Fibroblast of skin of right biceps (primary cell): ENCODE measurements around the gene HDGFL2.
"Not testable (repeated sequence)": the region's sequence is repeated elsewhere in the genome, so short reads cannot be mapped to it uniquely, and the experiment has no call there.

Experiments
- DNase-seq: peaks from one replicate; pipeline ENCODE4 v3.0.0-alpha.2; 2013

Gene HDGFL2

DNA sequence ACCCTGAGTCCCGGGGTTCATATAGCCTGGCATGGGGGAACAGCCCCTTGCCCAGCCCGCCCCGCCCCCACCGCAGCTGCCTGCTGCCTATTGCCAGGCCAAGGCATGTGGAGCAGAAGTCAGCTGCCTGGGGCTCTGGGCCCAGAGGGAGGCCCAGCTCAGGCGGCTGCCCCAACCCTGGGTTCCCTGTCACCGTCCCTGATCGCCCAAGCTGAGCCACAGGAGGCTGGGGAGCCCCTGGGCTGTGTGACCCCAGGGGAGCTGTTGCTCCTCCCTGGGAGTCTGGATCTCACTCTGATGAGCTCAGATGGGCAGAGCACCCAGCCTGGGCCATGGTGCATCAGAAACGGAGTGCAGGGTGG lies 44.8 kb downstream of the HDGFL2 start:
- no peak for DNase-seq

DNA sequence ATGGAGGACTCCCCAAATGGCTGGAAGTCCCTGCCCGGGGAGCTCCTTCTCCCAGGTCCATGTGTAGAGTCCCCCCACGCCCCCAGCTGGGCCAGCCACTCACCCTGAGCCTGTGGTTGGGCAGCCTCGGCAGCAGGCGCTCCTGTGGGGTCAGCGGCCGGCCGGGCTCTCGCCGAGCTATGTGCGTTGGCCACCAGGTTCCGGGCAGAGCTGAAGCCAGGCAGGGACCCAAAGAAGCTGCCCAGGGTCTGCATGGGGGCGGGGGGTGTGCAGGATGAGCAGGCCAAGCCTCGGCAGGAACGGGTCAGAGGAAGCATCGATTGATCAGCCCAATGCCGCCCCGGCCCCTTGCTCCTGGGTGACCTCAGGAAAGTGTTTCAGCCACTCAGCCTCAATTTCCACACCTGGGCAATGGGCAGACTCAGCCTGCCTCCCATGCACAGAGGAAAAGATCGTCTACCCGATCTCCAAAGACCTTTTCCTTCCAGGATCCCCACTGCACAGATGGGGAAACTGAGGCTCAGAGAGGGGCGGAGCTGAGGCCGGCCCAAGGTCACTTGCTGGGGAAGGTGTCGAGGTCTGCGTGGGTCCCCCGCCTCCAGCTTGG lies 45.5 kb downstream of the HDGFL2 start:
- DNase-seq, result no peak

DNA sequence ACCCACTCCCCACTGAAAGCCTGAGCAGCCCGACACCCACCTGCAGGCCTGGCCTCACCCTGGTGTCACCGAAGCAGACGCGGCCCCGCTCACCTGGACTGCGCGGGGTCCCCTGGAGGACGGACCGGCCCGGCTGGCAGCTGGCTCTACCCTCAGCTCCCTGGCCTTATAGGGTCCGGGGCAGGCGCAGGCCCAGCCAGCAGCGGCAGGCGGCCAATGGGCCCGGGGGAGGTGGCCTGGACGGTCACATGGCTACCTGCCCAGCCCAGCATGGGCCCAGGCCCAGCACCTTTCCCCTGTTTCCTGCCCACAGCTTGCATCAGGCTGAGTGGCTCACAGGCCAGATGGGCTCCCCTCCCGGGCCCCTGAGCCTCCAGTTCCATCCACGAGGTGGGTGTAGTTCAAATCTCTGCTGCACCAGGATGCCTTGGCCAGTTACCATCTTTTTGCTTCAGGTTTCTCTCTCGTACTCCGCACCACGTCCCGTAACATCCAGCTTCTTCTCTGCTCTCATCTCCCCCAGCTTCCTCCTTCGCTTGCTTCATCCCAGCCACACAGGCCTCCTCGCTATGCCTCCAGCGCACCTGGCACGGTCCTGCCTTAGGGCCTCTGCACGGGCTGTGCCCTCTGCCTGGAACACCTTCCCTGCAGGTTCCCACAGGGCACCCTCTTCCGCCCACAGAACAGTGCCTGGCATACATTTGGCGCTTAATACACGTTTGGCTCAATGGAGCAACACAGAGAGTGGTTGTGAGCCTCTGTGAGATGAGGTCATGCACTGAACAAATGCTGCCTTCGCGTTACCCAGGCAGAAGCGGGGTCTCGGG lies 46.5 kb downstream of the HDGFL2 start, which contains the start of gene PLIN4:
Gene PLIN4 (minus strand): TSS at position 142 of the 827 bp plus-strand sequence. CDS start 214 bp downstream, outside the sequence.
- peak; percentile 40 for DNase-seq

DNA sequence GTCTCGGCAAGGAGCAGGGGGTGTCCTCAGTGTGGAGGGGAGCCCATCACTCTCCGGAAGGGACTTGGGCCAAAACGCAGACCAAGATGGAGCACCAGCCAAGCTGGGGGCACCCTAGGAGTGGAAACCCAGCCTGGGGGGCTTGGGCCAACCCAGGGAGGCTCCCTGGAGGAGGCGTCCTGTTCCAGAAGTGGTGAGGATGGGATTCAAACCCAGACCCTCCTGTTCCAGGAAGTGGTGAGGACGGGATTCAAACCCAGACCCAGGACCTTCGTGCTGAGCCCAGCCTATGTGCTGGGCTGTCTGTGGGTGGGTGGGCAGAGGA lies 47.0 kb downstream of the HDGFL2 start:
- DNase-seq, result no peak

DNA sequence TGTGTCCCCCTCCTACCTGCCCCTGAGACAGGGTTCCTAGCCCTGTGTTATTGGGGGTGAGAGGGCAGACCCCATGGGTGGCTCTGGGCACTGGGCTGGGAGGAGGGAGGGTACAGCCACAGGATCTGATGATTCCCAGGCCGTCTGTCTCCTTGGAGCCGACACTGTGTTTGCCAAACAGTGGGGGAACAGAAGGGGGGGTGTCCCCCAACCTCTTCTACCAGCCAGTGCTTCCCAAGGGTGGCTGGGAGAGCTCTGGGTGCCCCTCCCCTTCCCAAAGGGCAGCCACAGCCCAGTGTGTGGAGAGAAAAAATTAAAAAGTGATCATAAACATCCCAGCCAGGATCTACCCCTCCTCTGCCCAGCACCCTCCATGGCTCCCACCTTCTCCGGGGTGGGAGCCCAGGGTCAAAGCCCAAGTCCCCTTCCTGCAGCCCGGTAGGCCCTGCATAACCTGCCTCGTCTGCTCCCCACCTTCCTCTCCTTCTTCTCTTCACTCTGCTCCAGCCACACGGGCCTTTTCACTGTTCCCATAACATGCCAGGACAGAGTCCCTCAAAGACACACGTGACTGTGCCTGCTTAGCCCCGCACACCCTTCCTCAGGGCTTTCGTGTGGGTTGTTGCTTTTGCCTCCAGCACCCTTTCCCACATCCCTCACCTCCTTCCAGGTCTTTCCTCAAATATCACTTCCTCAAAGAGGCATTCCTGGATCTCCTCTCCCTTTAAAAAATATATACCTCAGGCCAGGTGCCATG lies 47.6 kb downstream of the HDGFL2 start:
- DNase-seq, result no peak

DNA sequence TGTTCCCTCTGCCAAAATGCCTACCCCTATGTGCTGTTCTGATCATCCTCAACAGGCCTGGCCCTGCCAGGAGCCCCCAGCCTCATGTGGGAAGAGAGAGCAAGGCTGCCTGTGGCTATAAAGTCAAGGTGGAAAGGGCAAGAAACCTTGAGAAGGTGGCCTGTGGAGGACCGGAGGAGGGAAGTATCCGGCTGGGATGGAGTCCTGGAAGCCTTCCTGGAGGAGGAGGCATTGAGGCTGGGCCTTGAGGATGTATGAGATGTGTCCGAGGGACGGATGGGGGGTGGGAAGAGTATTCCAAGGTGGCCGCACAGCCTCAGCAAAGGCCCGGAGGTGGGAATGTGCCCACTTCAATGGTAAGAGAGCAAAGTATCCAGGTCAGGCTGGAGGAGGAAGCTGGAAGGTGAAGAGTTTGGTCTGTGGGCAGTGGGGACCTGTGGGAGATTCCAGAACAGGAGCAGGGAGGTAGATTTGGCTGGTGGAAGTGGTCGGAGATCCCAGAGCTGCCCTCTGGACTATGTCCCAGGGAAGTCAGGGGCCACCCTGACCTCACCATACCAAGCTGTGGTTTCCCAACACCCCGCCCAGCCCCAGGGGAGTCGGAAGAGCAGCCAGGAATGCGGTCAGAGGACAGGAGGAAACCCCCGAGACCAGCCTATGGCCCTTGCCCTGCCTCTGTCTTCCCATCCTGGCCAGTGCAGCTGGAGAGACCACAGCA lies 49.2 kb downstream of the HDGFL2 start:
- no peak for DNase-seq

DNA sequence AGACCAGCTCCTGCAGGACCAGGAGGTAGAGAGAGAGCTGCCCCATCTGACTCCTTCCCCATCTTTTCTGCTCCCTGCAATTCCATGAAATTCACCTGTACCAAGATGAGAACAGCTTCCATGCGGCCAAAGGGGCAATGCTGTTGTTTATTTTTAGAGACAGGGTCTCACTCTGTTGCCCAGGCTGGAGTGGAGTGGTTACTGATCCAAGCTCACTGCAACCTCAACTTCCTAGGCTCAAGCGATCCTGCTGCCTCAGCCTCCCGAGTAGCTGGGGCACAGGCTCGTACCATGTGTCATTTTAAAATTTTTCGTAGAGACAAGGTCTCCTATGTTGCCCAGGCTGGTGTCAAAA lies 49.8 kb downstream of the HDGFL2 start:
- DNase-seq, result no peak

DNA sequence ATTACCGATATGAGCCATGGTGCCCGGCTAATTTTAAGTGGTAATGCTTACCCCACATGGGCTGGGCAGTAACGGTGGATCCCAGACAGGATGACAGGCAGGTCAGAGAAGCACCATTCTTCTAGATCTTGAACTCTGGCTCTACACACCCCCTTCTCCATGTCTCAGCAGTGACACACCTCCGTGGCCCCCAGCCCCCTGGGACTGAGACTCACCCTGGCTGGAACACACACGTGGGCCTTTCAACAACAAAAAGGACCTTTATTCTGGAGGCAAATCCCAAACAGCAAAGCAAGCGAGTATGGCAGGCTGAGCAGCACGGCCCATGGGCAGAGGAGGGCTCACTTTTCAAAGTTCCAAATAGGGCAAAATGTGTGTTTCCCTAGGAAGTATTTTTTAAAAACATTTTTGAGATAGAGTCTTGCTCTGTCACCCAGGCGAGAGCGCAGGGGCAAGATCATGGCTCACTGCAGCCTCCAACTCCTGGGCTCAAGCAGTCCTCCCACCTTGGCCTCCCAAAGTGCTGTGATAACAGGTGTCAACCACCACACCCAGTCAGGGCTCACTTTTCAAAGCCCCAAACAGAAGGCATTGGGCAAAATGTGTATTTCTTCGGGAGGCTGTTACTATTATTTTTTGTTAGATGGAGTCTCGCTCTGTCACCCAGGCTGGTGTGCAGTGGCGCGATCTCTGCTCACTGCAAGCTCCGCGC lies 50.4 kb downstream of the HDGFL2 start:
- DNase-seq, result no peak

DNA sequence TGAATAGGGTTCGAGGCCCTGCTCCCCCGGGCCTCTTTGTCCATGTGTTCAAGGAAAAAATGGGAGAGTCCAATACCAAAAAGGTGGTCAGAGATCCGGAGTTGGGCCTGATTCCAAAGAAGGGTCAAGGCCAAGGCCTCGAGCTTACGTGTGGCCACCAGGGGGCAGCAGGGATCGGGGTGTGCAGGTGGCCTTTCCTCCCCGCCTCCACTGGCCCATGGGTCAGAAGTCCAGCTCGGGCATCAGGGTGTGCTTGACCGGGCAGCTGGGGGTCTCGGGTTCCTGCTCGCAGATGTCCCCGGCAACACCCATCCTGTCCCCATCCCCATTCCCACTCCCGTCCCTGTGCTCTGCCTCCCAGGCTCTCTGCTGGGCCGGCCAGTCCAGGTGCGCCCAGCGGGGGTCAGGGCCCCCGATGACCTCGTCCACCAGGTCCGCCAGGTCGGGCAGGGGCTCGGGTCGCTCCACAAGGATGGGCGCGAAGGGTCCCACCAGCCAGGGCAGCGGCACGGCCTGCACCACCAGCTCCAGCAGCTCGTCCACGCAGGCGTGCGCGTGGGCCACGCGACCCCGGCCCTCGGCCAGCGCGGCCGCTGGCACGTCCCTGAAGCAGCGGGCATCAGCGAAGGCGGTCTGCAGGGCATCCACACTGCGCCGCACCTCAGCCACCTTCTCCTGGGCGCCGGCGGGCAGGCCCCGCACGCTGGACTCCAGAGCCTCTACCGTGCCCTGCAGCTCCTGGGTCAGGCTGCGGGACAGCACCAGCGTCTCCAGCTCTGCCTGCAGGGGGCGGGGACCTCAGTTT lies 51.4 kb downstream of the HDGFL2 start:
- no peak for DNase-seq

DNA sequence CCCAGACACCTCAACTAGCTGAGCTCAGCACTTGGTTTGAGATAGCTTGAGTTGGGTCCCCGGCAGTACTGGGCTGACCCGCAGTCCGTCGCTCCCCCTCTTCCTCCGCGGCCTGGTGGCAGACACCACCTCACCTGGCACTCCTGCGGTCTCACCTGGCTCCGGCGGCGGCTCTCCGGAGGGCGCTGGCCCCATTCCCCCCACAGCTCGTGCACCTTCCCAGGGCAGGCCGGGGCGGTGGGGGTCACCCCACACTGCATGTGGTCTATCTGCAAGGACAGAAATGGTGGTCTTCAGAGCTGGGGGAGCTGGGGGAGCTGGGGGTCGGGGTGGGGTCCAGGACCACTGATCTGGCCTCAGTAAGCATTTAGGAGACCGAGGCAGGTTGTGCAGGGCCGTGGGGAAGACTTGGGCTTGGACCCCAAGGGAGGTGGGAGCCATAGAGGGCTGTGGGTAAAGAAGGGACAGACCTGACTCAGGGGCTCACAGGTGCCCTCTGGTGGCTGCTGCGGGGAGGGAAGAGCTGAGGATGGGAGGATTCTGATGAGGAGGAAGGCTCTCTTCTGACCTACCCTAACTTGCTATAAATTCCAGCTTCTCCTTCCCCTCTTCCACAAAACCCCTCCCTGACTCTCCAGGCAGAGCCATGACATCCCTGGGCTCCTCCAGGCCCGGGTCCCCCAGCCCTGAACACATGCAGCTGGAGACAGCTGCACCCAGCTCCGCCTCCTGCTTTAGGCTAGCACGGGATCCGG lies 52.9 kb downstream of the HDGFL2 start:
- peak; percentile 26 for DNase-seq

DNA sequence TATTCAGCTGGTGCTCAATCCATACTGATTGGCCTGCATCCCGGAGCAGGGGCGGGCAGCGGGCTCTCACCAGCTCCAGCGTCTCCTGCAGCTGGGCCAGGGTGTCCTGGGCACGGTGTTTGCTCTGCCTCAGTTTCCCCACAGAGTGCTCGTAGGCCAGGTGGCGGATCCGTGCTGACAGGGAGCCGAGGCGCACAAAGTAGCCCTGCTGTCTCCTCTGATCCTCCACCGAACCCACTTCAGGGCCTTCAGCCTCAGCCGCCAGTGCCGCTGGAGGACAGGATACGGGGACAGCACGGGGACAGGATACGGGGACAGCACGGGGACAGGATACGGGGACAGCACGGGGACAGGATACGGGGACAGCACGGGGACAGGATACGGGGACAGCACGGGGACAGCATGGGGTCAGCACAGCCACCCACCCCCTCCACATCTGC lies 53.5 kb downstream of the HDGFL2 start:
- no peak for DNase-seq

DNA sequence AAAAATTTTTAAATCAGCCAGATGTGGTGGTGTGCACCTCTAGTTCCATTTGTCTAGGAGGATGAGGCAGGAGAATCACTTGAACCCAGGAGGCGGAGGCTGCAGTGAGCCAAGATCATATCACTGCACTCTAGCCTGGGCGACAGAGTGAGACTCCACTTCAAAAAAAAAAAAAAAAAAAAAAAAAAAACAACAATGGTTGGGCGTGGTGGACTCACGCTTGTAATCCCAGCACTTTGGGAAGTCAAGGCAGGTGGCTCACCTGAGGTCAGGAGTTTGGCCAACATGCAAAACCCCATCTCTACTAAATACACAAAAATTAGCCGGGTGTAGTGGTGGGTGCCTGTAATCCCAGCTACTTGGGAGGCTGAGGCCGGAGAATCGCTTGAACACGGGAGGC lies 55.3 kb downstream of the HDGFL2 start:
- DNase-seq, result not testable (repeated sequence)

DNA sequence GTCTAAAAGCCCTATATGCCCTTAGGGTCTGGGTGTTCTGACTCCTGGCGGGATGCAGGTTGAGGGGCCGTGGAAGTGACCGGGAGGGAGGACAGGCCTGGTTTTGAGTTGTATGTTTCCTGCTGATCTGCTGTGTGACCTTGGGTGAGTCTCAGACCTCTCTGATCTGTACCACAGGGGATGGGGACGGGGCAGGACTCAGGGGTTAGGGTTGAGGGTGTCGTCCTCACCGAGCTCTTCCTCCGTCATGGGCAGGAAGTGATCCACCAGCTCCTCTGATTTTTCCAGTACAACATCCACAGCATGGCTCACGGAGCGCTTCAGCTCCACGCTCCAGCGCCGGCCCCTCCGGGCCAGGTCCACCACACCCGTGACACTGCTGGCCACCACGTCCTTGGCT lies 56.7 kb downstream of the HDGFL2 start:
- no peak for DNase-seq

DNA sequence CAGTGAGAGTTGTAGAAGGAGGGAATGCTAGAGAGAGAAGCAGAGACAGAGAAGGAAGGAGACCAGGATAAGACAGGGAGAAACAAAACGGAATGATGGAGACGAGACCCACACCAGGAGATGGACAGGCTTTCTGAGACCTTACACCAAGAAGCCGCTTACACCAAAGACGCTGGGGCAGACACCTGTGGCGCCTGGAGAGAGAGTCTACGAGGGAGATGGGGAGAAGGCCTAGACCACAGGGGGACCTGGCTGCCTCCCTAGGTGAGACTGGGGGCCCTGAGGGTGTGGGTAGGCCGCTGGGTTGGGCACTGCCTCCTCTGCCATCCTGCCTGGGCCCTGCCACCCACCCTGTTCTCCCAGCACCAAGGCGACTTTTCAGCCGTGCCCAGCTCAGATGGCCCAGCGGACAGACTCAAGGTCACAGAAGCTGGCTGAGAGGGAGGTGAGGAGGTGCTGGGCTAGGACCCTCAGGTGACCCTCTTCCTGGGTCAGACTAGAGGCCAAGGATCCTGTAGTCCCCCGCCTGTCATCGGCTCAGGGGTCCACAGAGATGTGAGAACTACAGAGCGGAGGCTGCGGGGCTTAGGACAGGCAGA lies 57.9 kb downstream of the HDGFL2 start:
- no peak for DNase-seq

DNA sequence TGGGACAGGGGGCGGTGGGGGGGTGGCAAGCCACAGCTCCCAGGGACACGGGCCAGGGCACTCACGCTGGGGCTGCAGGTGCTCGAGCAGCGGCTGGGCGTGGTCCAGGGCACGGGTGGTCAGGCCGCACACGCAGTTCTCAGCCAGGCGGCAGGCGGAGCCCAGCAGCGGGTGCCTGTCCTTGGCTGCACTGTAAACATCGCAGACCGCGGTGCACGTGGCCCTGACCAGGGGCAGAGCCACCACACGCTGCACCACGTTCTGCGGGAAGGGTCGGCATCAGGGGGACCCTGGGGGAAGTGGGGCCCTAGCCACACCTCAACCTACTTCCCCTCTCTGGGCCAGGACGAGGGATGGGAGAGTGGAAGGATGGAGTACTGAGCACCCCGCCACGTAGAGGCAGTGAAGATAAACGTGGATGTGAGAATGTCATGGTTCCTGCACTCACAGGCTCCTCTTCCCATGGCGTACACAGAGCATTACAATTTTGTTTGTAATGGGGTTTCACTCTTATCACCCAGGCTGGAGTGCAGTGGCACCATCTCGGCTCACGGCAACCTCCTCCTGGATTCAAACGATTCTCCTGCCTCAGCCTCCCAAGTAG lies 59.6 kb downstream of the HDGFL2 start:
- DNase-seq, result no peak

DNA sequence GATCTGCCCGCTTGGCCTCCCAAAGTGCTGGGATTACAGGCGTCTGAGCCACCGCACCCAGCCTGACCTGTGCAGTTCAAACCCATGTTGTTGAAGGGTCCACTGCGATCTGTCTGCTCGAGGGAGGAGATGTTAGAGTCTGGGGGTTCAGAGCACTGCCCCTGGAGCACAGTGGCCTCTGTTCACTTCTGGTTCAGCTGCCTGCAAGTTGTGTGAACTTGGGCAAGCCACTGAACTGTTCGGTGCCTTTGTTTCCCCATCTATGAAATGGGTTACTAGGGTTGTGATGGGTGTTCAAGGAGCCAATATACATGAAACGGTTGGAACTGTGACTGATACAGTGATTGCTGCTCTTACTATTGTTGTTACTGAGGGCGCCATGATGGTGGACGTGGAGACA lies 61.2 kb downstream of the HDGFL2 start:
- DNase-seq, result no peak

DNA sequence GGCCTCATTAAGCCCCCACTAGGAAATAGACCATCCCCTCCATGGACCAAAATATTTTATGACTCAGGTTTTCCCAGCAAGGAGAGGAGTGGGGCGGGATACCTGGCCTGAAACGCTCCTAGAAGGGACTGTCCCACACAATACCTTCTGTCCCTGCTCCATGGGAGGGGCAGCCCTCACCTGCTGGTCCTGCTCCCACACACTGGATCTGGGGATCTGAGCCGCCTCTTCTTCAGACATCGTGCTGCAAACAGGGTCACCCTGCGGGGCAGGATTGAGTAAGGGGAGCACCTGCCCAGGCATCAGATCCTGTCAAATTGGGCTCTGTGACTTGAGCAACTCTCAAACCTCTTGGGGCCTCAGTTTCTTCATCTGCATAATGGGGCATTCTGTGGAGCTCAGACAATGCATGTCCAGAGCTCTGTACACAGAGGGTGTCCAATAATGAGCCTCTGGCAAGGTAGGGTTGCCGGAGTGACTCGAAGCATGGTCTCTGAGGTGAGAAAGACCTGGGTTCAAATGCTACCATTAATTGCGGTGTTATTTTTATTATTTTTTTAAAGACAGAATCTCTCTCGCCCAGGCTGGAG lies 61.8 kb downstream of the HDGFL2 start:
- no peak for DNase-seq

DNA sequence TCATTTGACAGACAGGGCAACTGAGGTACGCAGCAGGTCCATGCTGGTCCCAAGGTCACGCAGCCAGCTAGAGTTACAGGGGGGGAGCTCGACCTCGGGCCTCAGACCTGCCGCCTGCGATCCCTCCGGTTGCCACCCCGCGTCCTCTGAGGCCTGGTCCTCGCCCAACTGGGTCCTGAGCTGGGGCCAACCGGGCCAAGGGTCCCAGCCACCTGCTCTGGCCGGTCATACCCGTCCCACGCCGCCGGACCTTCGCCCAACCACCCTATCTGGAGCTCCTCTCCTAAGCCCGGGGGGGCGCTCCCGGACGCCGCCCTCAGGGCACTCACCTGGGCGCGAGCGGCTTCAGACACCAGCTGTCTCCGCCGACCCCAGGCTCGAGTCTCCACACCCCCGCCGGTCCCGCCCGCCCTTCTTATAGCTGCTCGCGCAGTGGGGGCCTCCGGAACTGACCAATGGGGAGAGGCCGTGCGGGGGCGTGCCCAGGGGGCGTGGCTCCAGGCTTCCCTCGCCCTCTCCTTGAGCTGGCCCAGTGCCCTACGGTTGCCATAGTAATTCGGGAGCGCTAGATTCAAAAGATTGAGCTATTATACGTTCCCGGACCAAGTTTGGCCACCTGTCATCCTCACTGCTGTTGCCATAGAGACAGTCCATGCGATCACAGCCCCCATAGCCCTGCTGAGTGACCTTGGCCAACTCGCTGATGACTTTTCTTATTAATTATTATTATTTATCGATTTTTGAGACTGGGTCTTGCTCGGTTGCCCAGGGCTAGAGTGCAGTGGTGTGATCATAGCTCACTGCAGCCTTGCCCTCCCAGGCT lies 63.0 kb downstream of the HDGFL2 start, which contains the start of gene PLIN5:
Gene PLIN5 (minus strand): TSS at position 389 of the 823 bp plus-strand sequence. CDS start 1,150 bp downstream, outside the sequence.
- DNase-seq, result peak; percentile 46

DNA sequence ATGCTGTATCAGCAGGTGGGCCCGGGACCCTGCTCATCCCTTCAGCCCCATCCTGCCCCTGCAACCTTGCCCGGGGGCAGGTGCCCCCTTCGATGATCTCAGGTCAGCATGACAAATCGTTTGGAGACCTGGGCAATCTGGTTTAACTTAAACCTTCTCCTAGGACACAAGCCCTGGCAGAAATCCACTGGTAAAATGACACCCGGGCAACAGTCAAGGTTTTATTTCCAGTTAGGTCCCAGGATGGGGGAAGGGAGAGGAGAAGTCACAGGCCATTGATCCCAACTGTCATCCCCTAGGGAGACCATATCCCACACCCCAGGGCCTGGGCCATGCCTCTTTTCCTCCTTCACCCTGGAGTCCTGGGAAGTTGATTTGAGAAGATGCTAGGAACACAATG lies 64.7 kb downstream of the HDGFL2 start:
- no peak for DNase-seq
